ENCODE data around the gene UBE2Z. TPM values are rescaled to one million over a fixed set of nuclear protein-coding genes. Genes with fewer than 3 reads are reported as not detected.
"Not testable (repeated sequence)": the region's sequence is repeated elsewhere in the genome, so short reads cannot be mapped to it uniquely, and the experiment has no call there.

The UBE2Z gene
- total RNA-seq, 1 donor from 2014 or later: 72.1 TPM

DNA sequence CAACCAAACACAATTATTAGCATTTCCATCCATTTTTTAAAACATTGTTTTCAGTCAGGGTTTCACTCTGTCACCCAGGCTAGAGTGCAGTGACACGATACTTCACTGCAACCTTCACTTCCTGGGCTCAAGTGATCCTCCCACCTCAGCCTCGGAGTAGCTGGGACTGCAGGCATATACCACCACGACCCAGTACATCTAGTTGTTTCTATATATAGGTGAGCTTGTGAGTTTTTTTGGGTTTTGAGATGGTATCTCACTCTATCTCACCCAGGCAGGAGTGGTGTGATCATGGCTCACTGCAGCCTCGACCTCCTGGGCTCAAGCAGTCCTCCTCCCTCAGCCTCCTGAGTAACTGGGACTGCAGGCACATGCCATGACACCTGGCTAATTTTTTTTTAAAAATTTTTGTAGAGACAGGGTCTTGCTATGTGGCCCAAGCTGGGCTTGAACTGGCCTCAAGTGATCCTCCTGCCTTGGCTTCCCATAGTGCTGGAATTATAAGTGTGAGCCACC, 37.1 kb upstream of the UBE2Z start:
- peak overlapping the region; percentile 89 for H3K27ac Mint-ChIP-seq
- TF ChIP-seq, protein P1, sequence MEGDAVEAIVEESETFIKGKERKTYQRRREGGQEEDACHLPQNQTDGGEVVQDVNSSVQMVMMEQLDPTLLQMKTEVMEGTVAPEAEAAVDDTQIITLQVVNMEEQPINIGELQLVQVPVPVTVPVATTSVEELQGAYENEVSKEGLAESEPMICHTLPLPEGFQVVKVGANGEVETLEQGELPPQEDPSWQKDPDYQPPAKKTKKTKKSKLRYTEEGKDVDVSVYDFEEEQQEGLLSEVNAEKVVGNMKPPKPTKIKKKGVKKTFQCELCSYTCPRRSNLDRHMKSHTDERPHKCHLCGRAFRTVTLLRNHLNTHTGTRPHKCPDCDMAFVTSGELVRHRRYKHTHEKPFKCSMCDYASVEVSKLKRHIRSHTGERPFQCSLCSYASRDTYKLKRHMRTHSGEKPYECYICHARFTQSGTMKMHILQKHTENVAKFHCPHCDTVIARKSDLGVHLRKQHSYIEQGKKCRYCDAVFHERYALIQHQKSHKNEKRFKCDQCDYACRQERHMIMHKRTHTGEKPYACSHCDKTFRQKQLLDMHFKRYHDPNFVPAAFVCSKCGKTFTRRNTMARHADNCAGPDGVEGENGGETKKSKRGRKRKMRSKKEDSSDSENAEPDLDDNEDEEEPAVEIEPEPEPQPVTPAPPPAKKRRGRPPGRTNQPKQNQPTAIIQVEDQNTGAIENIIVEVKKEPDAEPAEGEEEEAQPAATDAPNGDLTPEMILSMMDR (conservative IDR thresholded peaks at IDR 0.05): no peak
- H3K36me3 Mint-ChIP-seq: peaks cover 2% of the 10 kb centered on the region
- H3K4me3 Mint-ChIP-seq: no peak overlapping the region
- no peak for DNase-seq (ENCODE audit: extremely low spot score, unreplicated experiment)
- H3K27me3 Mint-ChIP-seq: peaks cover 4% of the 10 kb centered on the region
- peaks cover 49% of the 10 kb centered on the region for H3K4me1 Mint-ChIP-seq (ENCODE audit: unreplicated experiment)
- no peaks in the 10 kb centered on the region for H3K9me3 Mint-ChIP-seq

DNA sequence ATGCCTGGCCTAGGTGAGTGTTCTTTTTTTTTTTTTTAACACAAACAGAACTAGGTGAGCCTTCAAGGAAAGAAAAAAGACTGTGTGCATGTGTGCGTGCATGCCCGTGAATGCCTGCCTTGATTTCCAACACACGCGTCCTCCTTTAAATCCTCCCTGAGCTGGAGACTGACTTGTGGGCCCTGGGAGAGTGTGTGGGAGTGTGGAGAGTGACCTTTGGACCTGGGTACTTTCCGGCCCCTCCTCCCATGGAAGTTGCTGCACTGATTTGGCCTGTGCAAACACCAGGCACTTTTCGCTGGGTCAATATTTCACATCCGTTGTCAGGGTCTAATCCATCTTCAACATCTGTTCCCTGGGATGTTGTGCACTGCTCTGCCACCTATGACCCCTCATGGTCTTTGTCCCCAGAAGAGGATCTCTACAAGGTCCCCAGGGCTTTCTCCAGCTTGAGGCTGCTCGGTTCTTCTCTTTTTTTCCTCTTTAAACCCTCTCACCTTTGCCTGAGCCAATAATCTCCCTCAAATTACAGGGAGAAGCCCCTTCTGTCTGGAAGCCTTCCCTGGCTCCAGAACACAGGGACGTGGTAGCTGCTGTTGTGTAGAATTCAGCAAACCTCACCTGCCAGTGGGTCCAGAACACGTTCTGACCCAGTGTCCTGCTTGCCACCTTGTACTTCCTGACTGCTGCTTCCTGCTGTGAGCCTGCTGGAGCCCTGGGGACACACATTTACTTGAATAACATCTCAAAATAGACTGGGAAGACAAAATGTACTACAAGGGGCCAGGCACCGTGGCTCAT, 36.5 kb upstream of the UBE2Z start:
- no peak for DNase-seq (ENCODE audit: extremely low spot score, unreplicated experiment)
- H3K27me3 Mint-ChIP-seq: peaks cover 4% of the 10 kb centered on the region
- H3K9me3 Mint-ChIP-seq: no peaks in the 10 kb centered on the region
- peak overlapping the region; percentile 4 for H3K4me3 Mint-ChIP-seq
- H3K4me1 Mint-ChIP-seq (ENCODE audit: unreplicated experiment): peaks cover 49% of the 10 kb centered on the region
- TF ChIP-seq, protein P1 (conservative IDR thresholded peaks at IDR 0.05): no peak
- H3K27ac Mint-ChIP-seq: peak overlapping the region; percentile 89
- H3K36me3 Mint-ChIP-seq: no peaks in the 10 kb centered on the region

DNA sequence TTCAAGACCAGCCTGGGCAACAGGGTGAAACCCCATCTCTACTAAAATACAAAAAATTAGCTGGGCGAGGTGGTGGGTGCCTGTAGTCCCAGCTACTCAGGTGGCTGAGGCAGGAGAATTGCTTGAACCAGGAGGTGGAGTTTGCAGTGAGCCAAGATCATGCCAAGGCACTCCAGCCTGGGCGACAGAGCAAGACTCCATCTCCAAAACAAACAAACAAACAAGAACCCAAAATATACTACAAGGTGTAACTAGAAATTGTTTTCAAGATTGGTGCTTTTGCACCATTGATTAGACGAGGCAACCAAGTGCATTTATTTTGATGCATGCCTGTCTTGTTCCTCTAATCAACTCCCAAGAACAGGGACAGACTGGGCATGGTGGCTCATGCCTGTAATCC, 35.8 kb upstream of the UBE2Z start:
- not testable (repeated sequence) for H3K36me3 Mint-ChIP-seq; DNase-seq (ENCODE audit: extremely low spot score, unreplicated experiment); H3K27me3 Mint-ChIP-seq; H3K9me3 Mint-ChIP-seq
- Mint-ChIP-seq H3K4me1 (ENCODE audit: unreplicated experiment) (peaks cover 49% of the 10 kb centered on the region), H3K4me3 (peak overlapping the region; percentile 4), H3K27ac (peak overlapping the region; percentile 89)

DNA sequence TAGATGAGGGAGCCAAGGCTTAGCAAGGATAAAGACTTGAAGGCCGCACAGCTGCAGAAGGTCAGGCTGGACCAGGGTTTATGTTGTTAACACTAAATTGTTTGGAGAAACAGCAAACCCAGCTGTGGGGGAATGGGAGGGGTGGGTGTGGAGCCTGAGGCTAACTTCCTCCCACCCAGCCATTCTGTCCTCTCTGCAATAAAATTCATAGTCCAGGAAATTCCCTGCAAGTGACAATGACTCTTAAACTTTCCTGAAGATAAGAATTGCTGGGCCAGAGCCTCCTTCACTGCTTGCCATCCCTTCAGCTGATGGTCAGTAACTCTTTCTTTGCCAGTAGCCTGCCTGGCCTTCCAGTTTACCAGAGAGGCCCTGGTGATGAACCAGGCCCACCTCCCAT, 35.0 kb upstream of the UBE2Z start:
- H3K4me3 Mint-ChIP-seq: peak overlapping the region; percentile 33
- TF ChIP-seq, protein P1 (conservative IDR thresholded peaks at IDR 0.05): no peak
- no peaks in the 10 kb centered on the region for H3K36me3 Mint-ChIP-seq
- H3K9me3 Mint-ChIP-seq: no peaks in the 10 kb centered on the region
- H3K27me3 Mint-ChIP-seq: peaks cover 4% of the 10 kb centered on the region
- H3K4me1 Mint-ChIP-seq (ENCODE audit: unreplicated experiment): peaks cover 47% of the 10 kb centered on the region
- no peak for DNase-seq (ENCODE audit: extremely low spot score, unreplicated experiment)
- H3K27ac Mint-ChIP-seq: no peak overlapping the region

DNA sequence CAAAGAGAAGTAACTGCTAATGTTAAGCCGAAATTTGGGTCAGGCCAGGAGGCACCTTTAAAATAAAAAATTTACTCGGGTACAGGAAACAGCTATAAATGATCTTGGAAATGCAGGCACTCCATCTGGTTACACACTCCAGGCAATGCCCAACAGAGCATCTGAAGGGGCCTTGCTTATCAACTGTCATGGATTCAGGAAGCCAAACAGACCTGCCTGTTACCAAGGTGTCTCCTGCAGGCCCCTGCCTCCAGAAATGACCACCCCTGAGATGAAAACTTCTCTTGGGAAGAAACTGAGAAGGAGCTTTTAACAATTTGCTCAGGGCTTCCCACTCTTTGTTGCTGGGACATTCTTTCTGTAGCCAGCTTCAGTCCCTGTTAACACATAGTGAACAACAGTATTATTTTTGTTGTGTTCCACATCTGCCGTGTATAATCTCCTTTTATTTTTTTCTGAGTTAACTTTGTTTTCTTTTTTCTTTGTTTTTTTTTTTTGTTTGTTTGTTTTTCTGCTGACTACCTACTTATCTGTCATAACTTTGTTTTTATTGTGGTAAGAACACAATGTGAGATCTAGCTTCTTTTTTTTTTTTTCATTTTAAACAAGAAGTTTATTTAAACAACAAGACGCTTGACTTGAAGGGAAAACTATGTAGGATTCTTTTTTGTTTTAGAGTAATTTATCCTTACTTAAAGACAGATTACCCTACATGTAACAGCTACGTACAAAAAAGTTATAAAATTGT, 34.3 kb upstream of the UBE2Z start:
- Mint-ChIP-seq H3K27ac (peak overlapping the region; percentile 58), H3K36me3 (no peaks in the 10 kb centered on the region), H3K4me1 (ENCODE audit: unreplicated experiment) (peaks cover 42% of the 10 kb centered on the region), H3K4me3 (peak overlapping the region; percentile 33), H3K9me3 (no peaks in the 10 kb centered on the region), H3K27me3 (peaks cover 4% of the 10 kb centered on the region)
- TF ChIP-seq, protein P1 (conservative IDR thresholded peaks at IDR 0.05): no peak
- DNase-seq (ENCODE audit: extremely low spot score, unreplicated experiment): no peak
